ENCODE measurements around the gene FOXA3.

GRCh38 chr19:45842198-45842597 is 21.9 kb upstream of the FOXA3 start:
- no peak for TF ChIP-seq ZNF121 (tag by site-specific recombination; IDR thresholded peaks at IDR 0.05)
- no peak for TF ChIP-seq HIC1 (tag by site-specific recombination; IDR thresholded peaks at IDR 0.05)
- TF ChIP-seq PATZ1 (tag by site-specific recombination; IDR thresholded peaks at IDR 0.05) = no peak
- no peak for TF ChIP-seq CTCF (tag by site-specific recombination; IDR thresholded peaks at IDR 0.05)
- no peak for TF ChIP-seq ZNF639 (tag by site-specific recombination; IDR thresholded peaks at IDR 0.05)
- TF ChIP-seq ZBTB49 (tag by site-specific recombination; IDR thresholded peaks at IDR 0.05; ENCODE audit: low read depth) = no peak
- TF ChIP-seq PRDM1 (tag by site-specific recombination; IDR thresholded peaks at IDR 0.05) = no peak
- TF ChIP-seq ZXDB (tag by site-specific recombination; IDR thresholded peaks at IDR 0.05) = no peak

Measured in HEK293 (cell line).